ENCODE results near the gene NACC1. TPM values are rescaled to one million over a fixed set of nuclear protein-coding genes. Genes with fewer than 3 reads are reported as not detected.

NACC1 gene
- total and polyA plus RNA-seq, 2 experiments from 2014 or later, result 12.4 to 260 TPM

- H3K27me3 ChIP-seq (ENCODE audit: insufficient read depth), result peaks cover 8% of the 10 kb centered on the region; the same call in 1 of the 2 replicates
- no peaks in the 10 kb centered on the region for H3K9me3 Mint-ChIP-seq
- peaks cover 27% of the 10 kb centered on the region for H3K27me3 Mint-ChIP-seq (ENCODE audit: insufficient read depth, low read depth, poor library complexity)
Measured at GRCh38 chr19:13076320-13076719, 41.7 kb upstream of the NACC1 start.

More at GRCh38 chr19:13076320-13076719, 41.7 kb upstream of the NACC1 start:
- DNase-seq (ENCODE audit: low spot score) (no peak), ATAC-seq (no peak)
- TF ChIP-seq EZH2 (IDR thresholded peaks at IDR 0.05; ENCODE audit: low read depth, unreplicated experiment) (no peak), ZNF462 (CRISPR knock-in tag; IDR thresholded peaks at IDR 0.05) (no peak), NANOG (IDR thresholded peaks at IDR 0.05; ENCODE audit: borderline replicate concordance) (no peak), STAT1 (IDR thresholded peaks at IDR 0.05; ENCODE audit: unreplicated experiment) (no peak), JUNB (IDR thresholded peaks at IDR 0.05; ENCODE audit: unreplicated experiment) (no peak), EZH2phosphoT487 (IDR thresholded peaks at IDR 0.05; ENCODE audit: unreplicated experiment) (no peak), CTCF (conservative IDR thresholded peaks at IDR 0.05; ENCODE audit: low read depth in 2 of 2) (no peak), ETS1 (IDR thresholded peaks at IDR 0.05) (no peak), CREB1 (CRISPR knock-in tag; IDR thresholded peaks at IDR 0.05; ENCODE audit: low read depth) (no peak), REST (IDR thresholded peaks at IDR 0.05; ENCODE audit: unreplicated experiment) (no peak), ZNF114 (CRISPR knock-in tag; IDR thresholded peaks at IDR 0.05) (no peak), POLR2AphosphoS5 (IDR thresholded peaks at IDR 0.05; ENCODE audit: low read depth) (no peak), ZNF331 (CRISPR knock-in tag; IDR thresholded peaks at IDR 0.05; ENCODE audit: low read depth) (no peak)
- Histone ChIP-seq H3K4me3 (no peak overlapping the region), H3K79me2 (replicated peaks; ENCODE audit: insufficient read depth) (no peaks in the 10 kb centered on the region), H3K36me3 (ENCODE audit: insufficient read depth) (no peaks in the 10 kb centered on the region), H3K27ac (ENCODE audit: low read depth) (no peak overlapping the region), H3F3A (replicated peaks; ENCODE audit: low read depth) (no peaks in the 10 kb centered on the region), H3K4me2 (no peak overlapping the region), H2AFZ (peak overlapping the region; percentile 80), H4K20me1 (replicated peaks; ENCODE audit: insufficient read depth) (no peaks in the 10 kb centered on the region), H3K9me2 (ENCODE audit: insufficient read depth) (no peaks in the 10 kb centered on the region), H3K4me1 (ENCODE audit: insufficient read depth) (peaks cover 27% of the 10 kb centered on the region)
- H3K36me3 Mint-ChIP-seq (ENCODE audit: low read depth), result no peaks in the 10 kb centered on the region
- no peak overlapping the region for H3K27ac Mint-ChIP-seq
- H3K4me3 Mint-ChIP-seq, result no peak overlapping the region
- peaks cover 26% of the 10 kb centered on the region for H3K4me1 Mint-ChIP-seq

All from GM23338 (cell line).